Measurements from ENCODE around the gene HTR3C.

HTR3C gene

DNA sequence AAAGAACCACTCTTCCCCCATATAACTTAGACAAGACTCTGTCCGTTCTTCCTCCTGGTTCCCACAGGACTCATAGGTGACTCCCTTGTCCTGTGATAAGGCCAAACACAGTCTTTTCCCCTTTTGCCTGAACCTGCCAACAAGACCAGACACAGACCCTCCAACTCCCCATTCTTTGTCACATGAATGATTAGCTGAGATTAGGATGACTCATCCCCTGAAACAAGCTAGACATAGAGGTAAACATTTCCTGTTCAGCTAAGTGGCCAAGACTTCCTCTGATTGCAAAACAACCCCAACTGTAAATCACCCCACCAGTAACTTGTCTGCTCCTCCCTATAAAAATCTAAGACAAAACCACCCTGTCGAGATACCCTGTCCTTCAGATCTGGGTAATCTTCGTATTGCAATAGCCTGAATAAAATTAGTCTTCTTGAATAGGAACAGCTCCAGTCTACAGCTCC lies 32.6 kb downstream of the HTR3C start:
- ATAC-seq (no peak), DNase-seq (no peak)

DNA sequence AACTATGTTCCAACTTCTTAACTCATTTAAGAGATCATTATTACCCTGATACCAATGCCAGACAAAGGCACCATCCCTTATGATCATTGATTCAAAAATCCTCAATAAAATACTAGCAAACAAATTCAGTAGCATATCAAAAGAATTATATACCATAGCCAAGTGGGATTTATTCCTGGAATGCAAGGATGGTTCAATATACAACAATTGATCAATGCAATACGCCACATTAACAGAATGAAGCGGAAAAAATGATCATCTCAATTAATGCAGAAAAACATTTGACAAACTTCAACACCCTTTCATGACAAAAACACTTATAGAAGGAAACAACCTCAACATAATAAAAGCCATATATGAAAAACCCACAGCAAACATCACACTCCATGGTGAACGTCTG lies 39.4 kb downstream of the HTR3C start:
- DNase-seq (no peak), ATAC-seq (no peak)

DNA sequence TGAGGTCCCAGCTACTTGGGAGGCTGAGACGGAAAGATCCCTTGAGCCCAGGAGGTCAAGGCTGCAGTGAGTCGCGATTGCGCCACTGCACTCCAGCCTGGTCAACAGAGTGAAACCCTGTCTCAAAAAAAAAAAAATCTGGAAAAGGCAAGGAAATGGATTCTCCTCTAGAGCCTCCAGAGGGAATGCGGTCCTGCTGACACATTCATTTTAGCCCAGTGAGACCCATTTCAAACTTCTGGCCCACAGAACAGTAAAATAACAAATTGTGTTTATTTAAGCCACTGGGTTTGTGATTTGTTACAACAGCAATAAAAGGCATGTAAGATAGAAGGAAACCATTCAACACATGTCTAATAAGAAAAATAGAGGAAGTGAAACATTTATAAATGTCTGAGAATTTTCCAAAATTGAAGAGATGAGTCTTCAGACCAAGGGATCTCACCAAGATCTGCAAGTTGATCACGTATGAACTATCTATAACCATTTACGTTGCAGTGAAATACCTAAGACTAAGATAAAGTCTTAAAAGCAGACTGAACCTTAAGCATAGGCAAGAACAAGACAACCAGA lies 44.0 kb downstream of the HTR3C start, which contains the start of gene HTR3E:
TSS of gene HTR3E (plus strand) at position 254 of the 573 bp plus-strand sequence. CDS start 466 bp downstream, outside the sequence.
- no peak for DNase-seq

DNA sequence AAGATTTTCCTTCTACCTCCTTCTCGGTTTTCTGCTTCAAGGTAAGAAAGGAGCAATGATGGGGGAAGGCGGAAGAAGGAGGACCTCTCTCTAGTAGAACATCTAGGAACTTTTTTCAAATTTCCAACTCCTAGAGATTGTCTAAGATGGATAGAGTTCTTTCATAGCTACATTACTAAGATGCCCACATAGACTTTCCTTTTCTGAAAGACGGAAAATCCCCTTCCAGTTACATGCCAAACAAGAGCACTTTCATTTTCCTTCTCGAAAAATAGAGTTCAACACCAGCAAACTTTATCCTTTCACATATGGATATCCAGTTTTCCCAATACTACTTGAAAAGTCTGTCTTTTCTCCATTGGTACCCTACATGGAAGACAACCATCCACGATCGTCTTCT lies 44.7 kb downstream of the HTR3C start:
- no peak for ATAC-seq
- no peak for DNase-seq

More for the DNA sequence above, 44.0 kb downstream of the HTR3C start, which contains the start of gene HTR3E:
- no peak for ATAC-seq

DNA sequence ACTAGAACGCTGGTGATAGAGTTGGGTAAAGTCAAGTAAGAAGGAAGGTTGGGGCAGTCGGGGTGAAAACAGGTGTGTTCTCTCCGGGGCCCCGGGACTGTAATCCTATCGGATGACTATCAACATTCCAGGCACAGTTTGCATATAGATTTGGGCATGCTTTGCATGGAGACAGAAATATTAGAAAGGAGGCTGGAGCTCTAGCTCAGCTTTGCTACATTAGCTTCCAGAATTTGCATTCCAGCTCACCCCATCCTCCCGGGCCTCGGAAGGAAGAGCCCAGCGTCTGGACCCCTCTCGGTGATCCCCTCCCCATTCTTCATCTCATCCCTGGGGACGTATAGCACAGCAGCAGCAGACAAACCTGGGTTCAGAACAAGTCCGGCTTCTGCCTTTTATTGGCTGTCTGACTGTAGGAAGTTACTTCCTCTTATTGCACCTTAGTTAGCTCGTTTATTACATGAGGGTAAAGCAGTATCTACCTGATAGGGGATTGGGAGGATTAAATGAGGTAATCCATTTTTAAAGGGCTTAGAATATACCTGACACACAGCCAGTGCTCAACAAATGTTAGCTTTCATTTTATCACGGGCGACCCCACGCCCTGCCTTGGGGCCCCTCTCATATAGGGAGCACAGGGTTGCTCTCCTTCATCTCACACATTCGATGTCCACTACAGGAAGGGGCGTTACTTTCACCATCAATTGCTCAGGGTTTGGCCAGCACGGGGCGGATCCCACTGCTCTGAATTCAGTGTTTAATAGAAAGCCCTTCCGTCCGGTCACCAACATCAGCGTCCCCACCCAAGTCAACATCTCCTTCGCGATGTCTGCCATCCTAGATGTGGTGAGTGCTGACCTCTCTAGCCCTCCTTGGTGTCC lies 47.2 kb downstream of the HTR3C start:
- ATAC-seq = no peak
- no peak for DNase-seq
